Psoas muscle (tissue), 8 donors: ENCODE results near the gene FOXE3. TPM values are rescaled to one million over a fixed set of nuclear protein-coding genes. Genes with fewer than 3 reads are reported as not detected.
"Not testable (repeated sequence)": the region's sequence is repeated elsewhere in the genome, so short reads cannot be mapped to it uniquely, and the experiment has no call there.

Experiments
- ATAC-seq, 4 donors: fragments of 200-7000 bp; cut with Tn5 transposase; one replicate each; pipeline ENCODE4 v1.9.1; 2020; ENCODE audit warnings: moderate library complexity in 3 of 4, mild to moderate bottlenecking in 2 of 4
- DNase-seq, 2 donors: peaks; one replicate each; pipeline ENCODE4 v3.0.0-alpha.2; 2020
- H3K27ac ChIP-seq: fragments of 200-600 bp; one replicate; pipeline ENCODE4 v1.8.0; 2022
- H3K27me3 ChIP-seq, 3 donors: fragments of 200-600 bp in 1 of 3; one replicate each; pipeline versions ENCODE4 v1.6.1 to v1.8.0; 2013 to 2022; ENCODE audit warnings: low read length in 2 of 3, mild to moderate bottlenecking in 2 of 3, moderate library complexity in 1 of 3; ENCODE audit not compliant: insufficient read depth in 3 of 3
- H3K36me3 ChIP-seq, 2 donors: fragments of 200-600 bp in 1 of 2; one replicate each; pipeline versions ENCODE4 v1.6.1 to v1.8.0; 2013 to 2022; ENCODE audit warnings: low read depth in 1 of 2, mild to moderate bottlenecking in 1 of 2, moderate library complexity in 1 of 2; ENCODE audit not compliant: insufficient read depth in 1 of 2
- H3K4me1 ChIP-seq: fragments of 200-600 bp; one replicate; pipeline ENCODE4 v1.8.0; 2022
- H3K4me3 ChIP-seq: fragments of 200-600 bp; one replicate; pipeline ENCODE4 v1.8.0; 2022; ENCODE audit warnings: mild to moderate bottlenecking
- H3K9me3 ChIP-seq: fragments of 200-600 bp; one replicate; pipeline ENCODE4 v1.8.0; 2022
- CTCF ChIP-seq: fragments of 200-600 bp; IDR thresholded peaks from one replicate; pipeline ENCODE4 v1.8.0; 2022; ENCODE audit warnings: antibody characterized with exemption
- WGBS, 3 donors: extraction: QIAGEN DNeasy Blood & Tissue Kit; methylation state at CpG; one replicate each; pipeline versions ENCODE4 v1.1.6 to v1.1.7; 2013; 5-methylcytosine and 5-hydroxymethylcytosine counted together
- intact Hi-C, 2 donors: fragments of 100-400 bp; cut with DNase I; formaldehyde crosslinking; loops; one replicate each; pipeline versions ENCODE4 v1.11.0 to v1.14.2; 2022
- polyA plus RNA-seq, 3 donors: library from polyadenylated mRNA; stranded (reverse); fragments of 200-250 nt; gene quantifications; one replicate each; pipeline ENCODE4 v1.2.3, GENCODE V29; 2013
- total RNA-seq, 4 donors: library from RNA; stranded (reverse); fragmentation: NEBNext Ultra II Directional in 2 of 4; extraction: Animal tissue kit (Norgen Biotek cat#: 25700) in 2 of 4; gene quantifications; one replicate each; pipeline versions ENCODE4 v1.2.1 to v1.2.4, GENCODE V29; 2021 to 2023
- donor health status: healthy with polysubstance abuse.
- donor health status: DM: no; HTN: no; CAD: no; lungs with moderate emphysema.
- donor health status: Bipolar disorder and iron deficiency.
- donor health status: healthy.
- donor health status: DM: yes; HTN: yes; CAD: no.
- donor health status: DM: no; HTN: no; CAD: no.
- donor health status: DM: no; HTN: no; CAD: no.
- donor health status: DM: yes; HTN: yes; CAD: no.

Gene FOXE3
- total and polyA plus RNA-seq, 7 donors: 0.03 to 0.10 (median 0.08) TPM; not detected in 4

DNA sequence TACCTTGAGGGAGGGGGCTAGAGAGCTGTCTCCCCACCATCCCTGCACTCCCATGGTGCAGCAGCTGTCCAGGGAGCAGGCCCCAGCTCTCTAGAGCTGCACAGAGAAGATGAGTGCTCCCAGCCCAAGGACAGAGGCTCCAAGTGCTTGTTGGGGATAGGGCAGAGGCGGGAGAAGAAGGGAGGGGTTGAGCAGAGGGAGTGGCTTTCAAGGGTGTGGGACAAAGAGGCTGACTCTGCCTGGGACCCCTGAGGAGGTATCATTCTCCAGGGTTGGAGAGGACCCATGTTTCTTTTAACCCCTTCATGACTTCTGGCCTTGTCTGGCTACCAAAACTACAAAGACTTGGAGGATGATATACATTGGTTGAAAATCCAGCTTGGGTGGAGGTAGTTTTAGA is 36.3 kb downstream of the FOXE3 start:
- Histone ChIP-seq H3K36me3 (no peaks in the 10 kb centered on the region), H3K27ac (no peak overlapping the region), H3K27me3 (peaks cover 0 to 59% (median 17%) of the 10 kb centered on the region in 3 donors), H3K9me3 (no peaks in the 10 kb centered on the region), H3K4me3 (no peak overlapping the region), H3K4me1 (no peaks in the 10 kb centered on the region)
- DNase-seq: no peak
- 67 to 88% (median 80%) methylated on average over 1 of the region's 1 CpG for WGBS, 3 donors
- intact Hi-C loops: no loop called here
- no peak for TF ChIP-seq CTCF
- no peak for ATAC-seq

- peaks cover 0 to 58% (median 15%) of the 10 kb centered on the region in 3 donors for H3K27me3 ChIP-seq
- ATAC-seq, H3K4me3 ChIP-seq, H3K9me3 ChIP-seq, DNase-seq, H3K4me1 ChIP-seq, intact Hi-C loops, H3K27ac ChIP-seq, H3K36me3 ChIP-seq: not testable (repeated sequence)
- 79 to 83% (median 81%) methylated on average over 2 of the region's 2 CpGs for WGBS, 3 donors
Observed at GRCh38 chr1:47453910-47454309, 37.8 kb downstream of the FOXE3 start.

GRCh38 chr1:47456250-47456649 is 40.2 kb downstream of the FOXE3 start:
- intact Hi-C loops: loop anchor here in 1 of 2 donors (5.0 kb wide), 1 partner anchor 601 kb away; no protein-coding TSS in a partner anchor
- peaks cover 0 to 55% (median 7%) of the 10 kb centered on the region in 3 donors for H3K27me3 ChIP-seq
- TF ChIP-seq CTCF: no peak
- 72 to 83% (median 72%) methylated on average over 4 of the region's 4 CpGs for WGBS, 3 donors
- H3K27ac ChIP-seq: no peak overlapping the region
- no peak overlapping the region for H3K4me3 ChIP-seq
- H3K36me3 ChIP-seq: no peaks in the 10 kb centered on the region
- DNase-seq: no peak
- no peak for ATAC-seq
- no peaks in the 10 kb centered on the region for H3K9me3 ChIP-seq
- H3K4me1 ChIP-seq: no peaks in the 10 kb centered on the region

DNA sequence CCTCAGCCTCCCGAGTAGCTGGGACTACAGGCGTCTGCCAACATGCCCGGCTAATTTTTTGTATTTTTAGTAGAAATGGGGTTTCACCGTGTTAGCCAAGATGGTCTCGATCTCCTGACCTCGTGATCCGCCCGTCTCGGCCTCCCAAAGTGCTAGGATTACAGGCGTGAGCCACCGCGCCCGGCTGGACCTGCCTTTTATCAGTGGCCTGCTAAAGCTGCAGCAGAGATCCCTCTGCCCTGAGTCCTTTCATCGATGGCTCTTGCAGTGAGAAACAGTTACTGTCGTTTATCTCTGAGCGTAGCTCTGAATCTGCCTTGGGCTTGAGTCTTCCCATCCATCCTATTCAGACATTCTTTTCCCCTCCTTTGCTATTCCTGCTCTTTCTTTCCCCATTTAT is 41.5 kb downstream of the FOXE3 start:
- not testable (repeated sequence) for H3K9me3 ChIP-seq, H3K4me1 ChIP-seq, H3K36me3 ChIP-seq, H3K27ac ChIP-seq, ATAC-seq, H3K4me3 ChIP-seq, DNase-seq
- intact Hi-C loops: loop anchor here in 1 of 2 donors (5.0 kb wide), 1 partner anchor 600 kb away; no protein-coding TSS in a partner anchor
- H3K27me3 ChIP-seq: peaks cover 5 to 58% (median 6%) of the 10 kb centered on the region in 3 donors
- 83 to 87% (median 86%) methylated on average over 10 to 16 of the region's 16 CpGs for WGBS, 3 donors

DNA sequence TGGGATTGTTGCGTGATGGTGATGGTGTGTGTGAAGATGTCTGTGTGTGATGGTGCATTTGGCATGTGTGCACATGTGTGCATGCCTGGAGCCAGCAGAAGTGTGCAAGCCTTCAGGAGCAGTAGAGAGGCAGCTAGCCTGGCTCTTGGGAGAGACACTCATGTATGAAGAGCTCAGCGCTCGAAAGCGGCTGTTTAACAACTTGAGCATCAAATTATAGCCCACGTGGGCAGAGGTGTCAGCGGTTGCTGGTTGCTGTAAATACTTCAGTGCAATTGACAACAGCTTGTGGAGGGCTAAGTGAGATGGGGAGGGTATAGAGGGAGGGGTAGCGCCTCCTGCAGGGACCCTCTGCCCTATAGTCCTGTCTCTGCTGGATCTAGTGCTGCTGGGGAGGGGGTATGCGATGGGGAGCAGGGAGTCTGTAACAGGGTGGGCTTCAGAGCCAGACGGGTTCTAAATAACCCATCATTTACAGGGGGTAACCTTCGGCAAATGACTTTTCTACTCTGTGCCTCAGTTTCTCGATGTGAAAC is 43.2 kb downstream of the FOXE3 start:
- no peaks in the 10 kb centered on the region for H3K4me1 ChIP-seq
- no peak for TF ChIP-seq CTCF
- no peak overlapping the region for H3K27ac ChIP-seq
- DNase-seq: no peak
- no peak for ATAC-seq
- H3K9me3 ChIP-seq: no peaks in the 10 kb centered on the region
- 15 to 23% (median 20%) methylated on average over 11 of the region's 11 CpGs for WGBS, 3 donors
- H3K4me3 ChIP-seq: no peak overlapping the region
- intact Hi-C loops: loop anchor here in 1 of 2 donors (5.0 kb wide), 1 partner anchor 598 kb away; no protein-coding TSS in a partner anchor
- H3K27me3 ChIP-seq: peaks cover 6 to 65% (median 7%) of the 10 kb centered on the region in 3 donors
- H3K36me3 ChIP-seq: no peaks in the 10 kb centered on the region
